PFSK-1 (cell line): ENCODE results near the gene HOXB6.

Source experiments
- FOXP2 ChIP-seq: optimal IDR thresholded peaks from 2 replicates; pipeline ENCODE3; 2011; ENCODE audit warnings: borderline replicate concordance, control low read depth, inconsistent platforms; ENCODE audit not compliant: insufficient read depth; ENCODE audit errors: extremely low read length, extremely low read depth
- POLR2AphosphoS5 ChIP-seq: IDR thresholded peaks from 2 replicates; pipeline ENCODE4 v1.6.1; 2012; ENCODE audit warnings: low read depth, mild to moderate bottlenecking, control low read depth, low read length, moderate library complexity
- REST ChIP-seq, 2 experiments: IDR thresholded peaks; 2 replicates each; pipeline versions ENCODE4 v1.6.1 to v1.8.0; 2011 to 2012; ENCODE audit warnings: low read depth in 2 of 2, low read length in 2 of 2, control low read depth in 1 of 2, inconsistent platforms in 1 of 2, mild to moderate bottlenecking in 1 of 2, moderate library complexity in 1 of 2; ENCODE audit not compliant: insufficient read depth in 1 of 2
- SIN3A ChIP-seq: IDR thresholded peaks from 2 replicates; pipeline ENCODE4 v1.6.1; 2012; ENCODE audit warnings: mild to moderate bottlenecking, low read length, moderate library complexity, borderline replicate concordance; ENCODE audit not compliant: insufficient read depth
- TAF1 ChIP-seq: IDR thresholded peaks from 2 replicates; pipeline ENCODE4 v1.6.1; 2012; ENCODE audit warnings: low read length, control low read depth, borderline replicate concordance; ENCODE audit not compliant: insufficient read depth

HOXB6 gene

GRCh38 chr17:48611213-48611612 lies 6.4 kb upstream of the HOXB6 start:
- TF ChIP-seq POLR2AphosphoS5 (no peak), REST (IDR thresholded peaks at IDR 0.05; ENCODE audit: insufficient read depth in 1 of 2, low read depth in 2 of 2, low read length in 2 of 2) (no peak), TAF1 (no peak), FOXP2 (no peak), SIN3A (no peak)

- TF ChIP-seq SIN3A, result no peak
- TF ChIP-seq POLR2AphosphoS5, result no peak
- no peak for TF ChIP-seq FOXP2
- TF ChIP-seq TAF1, result no peak
- TF ChIP-seq REST (IDR thresholded peaks at IDR 0.05; ENCODE audit: insufficient read depth in 1 of 2, low read depth in 2 of 2, low read length in 2 of 2), result no peak
These were observed 5.8 kb upstream of the HOXB6 start, which contains the start of gene HOXB7 for GRCh38 chr17:48610282-48611211. TSS of gene HOXB7 (minus strand) at chr17:48611017. CDS start at chr17:48610918, 99 bp downstream.

GRCh38 chr17:48609759-48610281 lies 5.0 kb upstream of the HOXB6 start:
- TF ChIP-seq SIN3A (no peak), FOXP2 (no peak), REST (IDR thresholded peaks at IDR 0.05; ENCODE audit: insufficient read depth in 1 of 2, low read depth in 2 of 2, low read length in 2 of 2) (no peak), TAF1 (no peak), POLR2AphosphoS5 (no peak)

GRCh38 chr17:48609033-48609432 lies 4.2 kb upstream of the HOXB6 start:
- TF ChIP-seq FOXP2 (no peak), TAF1 (no peak), REST (IDR thresholded peaks at IDR 0.05; ENCODE audit: insufficient read depth in 1 of 2, low read depth in 2 of 2, low read length in 2 of 2) (no peak), SIN3A (no peak), POLR2AphosphoS5 (no peak)
